NCI-H1694 treated with DMSO at 0.1 percent for 48 hours (cell line): ENCODE results near the gene RILPL1.

Experiments used
- DNase-seq: peaks from one replicate; lab custom pipeline; 2025; lab: John Stamatoyannopoulos, UW

RILPL1 gene

DNA sequence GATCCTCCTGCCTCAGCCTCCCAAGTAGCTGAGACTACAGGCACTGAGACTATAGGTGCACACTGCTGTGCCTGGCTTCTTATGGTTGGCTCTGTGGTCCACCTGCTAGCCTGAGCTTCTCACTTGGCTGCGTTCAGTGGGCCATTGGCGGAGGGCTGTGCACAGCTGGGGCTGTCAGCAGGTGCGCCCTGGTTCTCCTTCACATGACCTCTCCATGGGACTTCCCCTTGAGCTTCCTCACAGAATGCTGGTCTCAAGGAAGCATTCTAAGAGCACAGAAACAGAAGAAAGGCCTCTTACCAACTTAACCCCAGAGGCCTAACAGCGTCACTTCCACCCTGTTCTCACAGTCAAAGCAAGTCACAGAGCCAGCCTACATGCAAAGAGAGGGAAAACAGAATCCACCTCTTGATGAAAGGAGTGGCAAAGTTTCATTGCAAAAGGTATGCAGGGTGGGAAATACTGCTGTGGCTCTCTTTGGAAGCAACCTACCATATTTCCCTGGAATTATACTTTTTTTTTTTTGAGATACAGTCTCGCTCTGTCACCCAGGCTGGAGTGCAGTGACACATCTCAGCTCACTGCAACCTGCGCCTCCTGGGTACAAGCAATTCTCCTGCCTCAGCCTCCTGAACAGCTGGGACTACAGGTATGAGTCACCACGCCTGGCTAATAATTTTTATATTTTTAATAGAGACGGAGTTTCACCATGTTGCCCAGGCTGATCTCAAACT, 106.3 kb downstream of the RILPL1 start:
- DNase-seq = no peak

DNA sequence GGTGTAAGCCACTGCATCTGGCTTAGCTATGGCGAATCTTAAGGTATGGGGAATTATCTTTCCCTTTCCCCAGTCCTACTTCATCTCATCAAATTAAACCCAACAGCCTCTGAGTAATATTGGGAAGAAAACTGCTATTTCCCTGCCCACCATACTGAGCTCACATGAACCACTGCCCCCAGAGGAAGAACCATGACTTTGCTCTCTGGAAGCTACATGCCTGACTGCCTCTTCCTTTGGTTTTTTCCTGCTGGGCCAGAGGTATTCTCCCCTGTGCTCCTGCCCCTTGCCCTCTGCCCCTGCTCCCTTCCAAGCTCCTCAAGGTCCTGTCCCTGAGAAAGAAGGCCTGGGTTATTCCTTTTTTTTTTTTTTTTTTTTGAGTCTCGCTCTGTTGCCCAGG, 112.2 kb downstream of the RILPL1 start:
- DNase-seq = no peak
